NCI-H2196 (cell line): ENCODE data around the gene COL5A1.
"Not testable (repeated sequence)": the region's sequence is repeated elsewhere in the genome, so short reads cannot be mapped to it uniquely, and the experiment has no call there.

ENCODE experiments used
- DNase-seq: peaks from one replicate; lab custom pipeline; 2025; ENCODE audit not compliant: unreplicated experiment; lab: John Stamatoyannopoulos, UW

COL5A1 gene

DNA sequence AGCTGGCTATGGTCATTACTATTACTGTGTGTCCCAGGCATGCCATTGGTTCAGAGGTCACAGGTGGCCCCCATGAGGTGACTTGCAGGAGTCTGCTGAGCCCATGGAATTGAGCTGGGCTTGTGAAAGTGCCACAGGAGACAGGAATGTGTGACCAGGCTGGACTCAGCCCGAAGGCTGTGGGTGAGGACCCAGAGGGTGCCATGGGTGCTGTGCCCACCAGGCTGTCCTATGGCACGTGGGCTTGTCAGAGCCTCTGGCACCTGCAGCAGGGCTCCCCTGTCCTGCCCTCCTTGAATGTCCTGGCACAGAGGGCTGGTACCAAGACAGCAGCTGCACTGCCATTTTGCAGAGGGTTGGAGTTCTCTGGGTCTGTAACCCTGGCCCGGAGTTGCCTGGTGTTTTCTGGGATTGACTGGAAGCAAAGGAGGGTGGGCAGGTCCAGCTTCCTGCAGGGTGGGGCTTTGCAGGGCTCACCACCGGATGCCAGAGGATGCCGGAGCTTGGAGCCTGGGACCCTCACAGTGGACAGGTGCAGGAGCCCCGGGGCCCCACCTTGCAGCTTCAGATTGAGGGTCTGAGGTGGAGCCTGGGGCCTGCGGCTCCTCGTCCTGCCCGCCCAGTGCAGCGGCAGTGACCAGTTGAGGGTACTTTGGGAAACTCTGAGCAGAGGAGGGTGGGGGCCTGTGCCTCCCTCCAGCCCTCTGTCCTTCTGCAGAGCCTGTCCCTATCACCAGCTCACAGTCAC, 14.2 kb downstream of the COL5A1 start:
- DNase-seq = no peak

DNA sequence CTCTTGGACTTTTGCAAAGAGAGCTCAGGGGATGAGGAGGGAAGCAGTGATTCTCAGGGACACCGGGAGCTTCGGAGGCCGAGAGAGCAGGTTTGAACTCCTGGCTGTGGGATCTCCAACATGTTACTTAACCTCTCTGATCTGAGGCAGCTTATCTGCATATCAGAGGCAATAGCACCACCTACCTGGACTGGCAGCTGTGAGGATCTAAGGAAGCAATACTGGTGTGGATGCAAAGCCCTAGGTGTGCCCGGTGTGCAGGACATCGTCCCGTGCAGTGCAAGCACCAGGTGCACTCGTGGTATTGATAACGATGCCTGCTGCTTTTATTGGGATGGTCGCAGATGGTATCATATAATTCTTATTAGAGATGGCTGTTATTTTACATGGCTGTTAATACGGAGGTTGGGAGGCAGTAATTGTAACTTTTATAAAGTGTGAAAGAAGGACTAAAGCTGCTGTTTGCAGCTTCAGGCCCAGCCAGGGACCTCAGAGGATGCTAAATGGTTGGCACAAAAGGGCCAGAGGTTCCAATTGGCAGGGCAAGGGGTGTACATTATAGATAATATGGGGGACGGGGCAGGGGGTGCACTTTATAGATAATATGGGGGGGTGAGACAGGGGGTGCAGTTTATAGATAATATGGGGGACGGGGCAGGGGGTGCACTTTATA, 14.9 kb downstream of the COL5A1 start:
- no peak for DNase-seq

DNA sequence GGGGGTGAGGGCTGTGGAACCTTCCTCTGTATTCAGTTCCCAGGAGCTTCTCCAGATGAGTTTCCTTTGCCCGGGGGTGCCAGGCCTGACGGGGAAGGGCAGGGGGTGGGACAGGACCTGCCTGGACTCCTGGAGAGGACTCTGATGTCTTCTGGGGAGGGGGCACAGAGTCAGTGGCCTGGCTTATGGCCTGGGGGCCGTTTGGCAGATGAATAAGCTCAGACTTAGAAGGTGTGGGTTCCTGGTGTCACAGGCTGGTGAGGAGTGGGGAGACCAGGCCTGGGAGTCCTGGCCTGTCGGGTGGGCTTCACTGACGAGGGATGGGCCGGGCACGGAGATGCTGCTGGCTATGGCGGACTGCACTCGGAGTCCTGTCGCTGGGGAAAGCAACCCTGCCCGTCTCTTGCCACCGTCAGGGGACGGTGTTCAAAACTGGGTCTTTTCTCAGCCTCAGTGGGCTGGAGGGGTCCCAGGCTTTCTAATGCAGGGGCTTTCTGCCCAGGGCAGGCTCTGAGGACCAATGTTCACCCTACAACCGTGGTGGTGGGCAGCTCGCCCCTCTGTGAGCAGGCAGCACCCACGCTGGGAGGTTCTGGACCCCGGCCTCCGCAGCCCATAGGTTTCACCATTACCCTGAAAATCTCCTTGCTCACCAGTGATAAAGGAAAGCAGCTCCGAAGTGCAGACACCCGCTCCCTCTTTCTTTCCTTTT, 16.2 kb downstream of the COL5A1 start:
- no peak for DNase-seq

DNA sequence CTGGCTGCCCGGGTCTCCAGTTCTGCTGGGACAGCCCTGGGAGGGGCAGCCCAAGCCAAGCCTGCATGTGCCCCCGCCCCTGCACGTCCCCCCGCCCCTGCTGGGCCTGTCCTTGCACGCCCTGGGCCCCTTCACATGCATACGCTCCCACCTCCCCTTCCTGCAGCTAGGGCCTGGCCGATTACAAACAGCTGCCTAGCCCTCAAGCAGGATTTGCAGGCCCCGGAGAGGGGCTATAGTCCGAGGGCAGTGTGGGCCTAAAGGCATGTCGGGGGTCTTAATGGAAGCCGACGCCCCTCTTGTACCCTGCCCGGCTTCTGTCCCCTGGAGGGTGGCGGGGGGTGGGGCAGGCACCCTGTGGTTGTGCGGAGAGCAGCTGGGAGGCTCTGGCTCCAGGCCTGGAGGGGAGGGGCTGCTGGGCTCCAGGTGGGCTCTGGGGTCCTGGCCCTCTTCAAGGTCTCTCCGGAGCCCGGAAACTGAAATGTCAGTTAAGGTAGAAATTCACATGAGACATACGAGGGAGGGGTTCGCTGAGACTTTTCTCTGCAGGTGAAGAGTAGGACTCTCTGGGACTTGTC, 16.9 kb downstream of the COL5A1 start:
- DNase-seq = no peak

DNA sequence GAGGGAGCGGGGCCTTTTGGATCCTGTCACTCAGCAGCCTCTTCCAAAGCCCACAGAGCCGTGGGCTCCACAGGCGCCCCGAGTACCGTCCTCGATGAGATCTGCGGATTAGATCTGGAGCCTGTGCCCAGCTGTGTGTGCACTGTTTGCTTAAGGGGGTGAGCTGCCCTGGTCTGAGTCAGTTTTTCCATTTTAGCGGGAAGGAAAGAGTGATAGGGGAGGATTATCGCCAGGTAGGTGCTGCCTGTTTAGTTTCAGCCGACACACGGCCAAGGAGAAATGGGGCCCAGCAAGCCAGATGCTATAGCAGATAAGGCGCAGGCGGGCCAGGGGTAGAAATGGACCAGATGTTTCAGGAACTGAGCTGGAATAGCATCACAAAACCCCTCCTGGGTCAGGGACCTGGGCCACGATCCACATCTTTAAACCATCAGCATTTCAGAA, 18.1 kb downstream of the COL5A1 start:
- no peak for DNase-seq

DNA sequence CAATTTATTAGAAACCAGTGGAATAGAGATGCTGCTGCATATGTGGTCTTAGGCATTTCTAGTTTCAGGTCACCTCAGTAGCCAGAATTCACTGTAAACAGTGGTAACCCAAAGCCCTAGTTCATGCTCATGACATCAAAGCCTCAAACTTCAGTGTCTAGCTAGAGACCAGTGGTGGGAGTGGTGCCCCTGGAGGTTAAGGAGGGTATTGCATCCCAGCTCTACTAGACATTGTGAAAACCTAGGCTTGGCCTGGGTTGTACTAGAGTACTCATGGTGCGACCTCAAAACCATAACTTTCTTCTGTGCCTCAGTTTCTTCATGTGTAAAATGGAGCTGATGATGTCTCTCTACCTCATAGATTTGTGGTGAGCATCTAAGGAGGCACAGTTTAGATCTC, 18.8 kb downstream of the COL5A1 start:
- DNase-seq = no peak

DNA sequence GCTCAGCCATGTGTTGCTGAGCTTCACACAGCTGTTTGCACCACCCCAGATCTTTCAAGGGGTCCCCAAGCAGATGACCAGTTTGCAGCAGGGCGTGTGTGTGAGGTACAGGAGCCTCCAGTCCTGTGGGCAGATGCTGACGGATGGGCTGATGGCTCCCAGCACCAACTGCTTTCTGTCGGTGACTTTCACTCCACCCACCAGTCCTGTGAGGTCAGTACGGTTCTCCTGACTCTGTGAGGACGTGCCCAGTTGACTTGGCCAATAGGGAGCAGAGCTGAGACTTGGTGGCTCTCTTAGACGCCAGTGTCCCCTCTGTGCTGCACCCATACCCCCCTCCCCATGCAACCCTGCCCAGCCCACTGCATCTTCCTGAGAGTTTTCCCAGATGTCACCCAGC, 19.7 kb downstream of the COL5A1 start:
- no peak for DNase-seq

DNA sequence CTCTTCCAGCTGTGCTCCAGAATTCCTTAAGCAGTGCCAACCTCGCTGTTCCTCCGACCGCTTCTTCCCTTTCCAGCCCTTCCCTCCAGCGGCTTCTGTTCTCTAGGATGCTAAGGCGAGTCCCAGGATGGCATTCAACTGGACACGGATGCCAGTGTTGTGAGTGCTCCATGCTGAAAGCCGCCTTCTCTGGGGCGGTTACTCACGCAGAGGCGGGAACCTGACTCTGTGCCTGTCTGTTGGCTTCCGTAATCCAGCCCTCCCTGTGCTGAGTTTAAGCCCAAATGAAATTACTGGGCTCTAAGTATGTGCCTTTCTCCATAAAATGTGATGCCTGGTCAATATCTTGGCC, 20.2 kb downstream of the COL5A1 start:
- DNase-seq = no peak

DNA sequence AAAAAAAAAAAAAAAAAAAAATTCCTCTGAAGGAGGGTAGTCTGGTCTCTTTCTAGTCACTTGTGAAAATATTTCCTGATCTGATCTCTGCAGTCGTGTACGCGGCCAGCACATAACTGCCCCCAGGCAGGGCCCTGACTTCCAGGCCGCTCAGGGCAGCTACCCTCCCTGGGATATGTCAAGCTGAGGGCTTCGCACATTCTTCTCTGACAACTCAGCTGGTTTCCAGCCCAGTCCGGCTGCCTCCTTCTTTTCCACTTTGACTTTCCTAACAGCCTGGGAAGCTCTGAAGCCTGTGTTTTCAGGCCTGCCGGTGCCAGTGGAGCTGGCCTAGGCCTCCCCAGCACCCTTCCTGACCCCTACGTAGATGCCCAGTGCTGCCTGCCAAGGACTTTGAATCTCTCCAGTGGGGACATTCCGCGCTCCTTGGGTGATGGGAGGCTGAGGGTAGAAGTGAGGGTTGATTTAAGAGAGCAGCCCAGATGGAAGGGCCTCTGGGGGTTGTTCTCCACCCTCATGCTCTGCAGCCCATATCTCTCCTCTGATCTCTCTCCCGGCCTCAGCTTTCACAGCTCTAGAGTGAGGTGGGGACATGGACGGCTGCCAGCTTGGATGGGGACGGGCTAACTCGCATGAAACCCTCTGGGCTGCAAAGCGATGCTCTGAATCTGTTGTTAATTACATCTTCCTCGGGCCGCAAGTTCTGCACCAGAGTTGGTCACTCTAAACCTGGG, 20.7 kb downstream of the COL5A1 start:
- no peak for DNase-seq

DNA sequence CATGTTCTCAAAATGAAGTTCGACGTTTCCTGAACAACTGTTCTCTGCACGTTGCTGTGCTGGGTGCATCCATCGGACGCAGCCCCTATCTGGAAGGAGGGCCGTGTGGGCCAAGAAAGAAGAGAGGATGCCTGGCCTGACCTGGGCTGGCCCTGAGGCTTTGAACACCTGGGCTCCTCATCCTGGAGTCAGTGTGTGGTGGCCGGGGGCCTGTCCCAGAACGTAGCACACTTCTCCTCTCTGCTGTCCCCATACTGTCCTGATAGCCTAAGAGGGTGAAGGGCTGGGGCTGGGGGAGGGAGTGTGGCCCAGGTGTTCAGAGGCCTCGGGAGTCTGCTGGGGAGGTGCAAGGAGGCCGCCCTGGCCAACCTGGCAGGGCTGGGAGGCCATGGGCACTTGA, 21.5 kb downstream of the COL5A1 start:
- no peak for DNase-seq

DNA sequence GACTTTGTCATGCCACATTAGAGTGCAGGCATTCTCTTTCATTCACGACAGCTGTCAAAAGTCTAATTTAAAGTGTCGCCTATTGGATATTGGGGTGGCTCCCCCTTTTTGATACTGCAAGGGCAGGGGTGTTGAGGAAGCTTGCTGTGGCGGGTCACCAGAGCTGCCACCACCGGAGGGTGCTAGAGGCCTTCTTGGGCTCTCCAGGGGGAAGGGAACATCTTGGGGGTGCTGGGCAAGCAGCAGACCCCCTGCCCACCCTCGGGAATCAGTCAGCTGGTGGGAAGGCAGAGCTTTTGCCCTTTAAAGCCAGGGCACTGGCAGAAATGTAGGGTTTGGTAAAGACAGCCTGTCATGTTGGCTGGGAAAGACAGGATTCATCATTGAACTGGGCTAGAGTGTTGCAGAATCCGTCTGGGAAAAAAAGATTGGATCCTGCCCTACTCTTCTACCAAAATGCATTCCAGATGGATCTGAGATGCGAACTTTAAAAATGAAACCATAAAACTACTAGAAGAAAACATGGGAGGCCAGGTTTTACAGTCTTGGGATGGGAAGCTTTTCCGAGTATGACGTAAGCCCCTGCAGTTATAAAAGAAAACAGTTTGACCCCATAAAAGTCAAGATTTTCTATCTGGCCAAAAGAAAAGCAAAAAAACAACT, 22.3 kb downstream of the COL5A1 start:
- DNase-seq = no peak

DNA sequence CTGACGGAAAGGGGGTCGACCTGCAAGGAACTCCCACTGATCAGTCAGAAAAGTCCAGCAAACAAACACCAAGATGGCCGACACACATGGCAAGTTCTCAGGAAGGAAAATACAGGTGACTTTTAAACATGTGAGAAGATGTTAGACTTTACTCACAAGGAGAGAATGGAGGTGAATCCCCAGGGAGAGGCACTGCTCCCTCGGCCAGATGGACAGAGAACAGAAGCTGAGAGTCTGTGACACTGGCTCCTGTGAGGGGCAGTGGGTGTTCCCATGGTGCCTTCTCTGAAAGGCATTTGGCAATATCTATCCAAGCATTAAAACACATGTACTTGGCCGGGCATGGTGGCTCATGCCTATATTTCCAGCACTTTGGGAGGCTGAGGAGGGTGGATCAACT, 22.8 kb downstream of the COL5A1 start:
- no peak for DNase-seq

DNA sequence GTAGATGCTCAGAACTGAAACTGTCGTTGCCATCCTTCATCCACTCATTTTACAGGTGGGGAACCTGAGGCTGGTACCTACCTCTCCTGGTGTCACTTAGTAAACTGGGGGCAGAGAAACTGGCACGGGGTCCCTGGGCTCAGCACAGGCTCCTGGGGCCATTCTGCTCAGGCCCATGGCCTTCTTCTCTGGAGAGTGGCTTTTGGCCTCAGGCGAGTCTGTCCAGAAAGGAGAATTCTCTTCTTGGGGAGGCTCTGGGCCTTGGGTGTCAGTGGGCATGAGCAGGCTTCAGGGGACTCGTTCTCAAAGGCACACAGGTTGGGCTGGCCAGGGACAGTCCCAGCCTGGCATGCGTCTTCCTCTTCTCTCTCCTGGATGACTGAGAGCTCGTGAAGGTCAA, 24.6 kb downstream of the COL5A1 start:
- no peak for DNase-seq

DNA sequence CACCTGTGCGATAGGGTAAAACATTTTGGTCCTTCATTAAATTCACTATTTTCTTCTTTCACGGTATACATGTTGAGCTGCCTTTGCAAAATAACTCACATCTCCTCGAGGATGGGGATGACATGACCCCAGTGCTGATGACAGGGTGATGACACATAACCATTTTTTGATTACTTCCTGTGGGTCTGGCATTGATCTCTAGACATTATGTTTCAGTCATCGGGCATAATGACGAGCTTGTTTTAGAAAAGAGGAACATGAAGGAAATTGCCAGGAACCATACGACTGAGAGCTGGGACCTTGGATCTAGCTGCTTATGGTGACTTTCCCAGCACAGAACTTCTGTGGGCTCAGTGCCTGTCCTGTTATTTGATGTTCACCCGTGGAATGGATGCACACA, 25.2 kb downstream of the COL5A1 start:
- no peak for DNase-seq

DNA sequence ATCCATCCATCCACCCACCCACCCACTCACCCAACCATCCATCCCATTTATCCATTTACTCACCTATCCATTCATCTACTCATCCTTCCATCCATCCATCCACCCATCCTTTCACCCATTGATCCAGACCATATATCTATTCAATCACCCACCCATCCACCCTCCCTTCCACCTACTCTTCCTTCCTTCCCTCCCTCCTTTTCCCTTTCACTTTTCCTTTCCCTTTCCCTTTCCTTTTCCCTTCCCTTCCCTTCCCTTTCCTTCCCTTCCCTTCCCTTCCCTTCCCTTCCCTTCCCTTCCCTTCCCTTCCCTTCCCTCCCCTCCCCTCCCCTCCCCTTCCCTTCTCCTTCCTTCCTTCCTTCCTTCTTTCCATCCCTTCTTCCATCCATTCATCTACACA, 27.4 kb downstream of the COL5A1 start:
- not testable (repeated sequence) for DNase-seq

DNA sequence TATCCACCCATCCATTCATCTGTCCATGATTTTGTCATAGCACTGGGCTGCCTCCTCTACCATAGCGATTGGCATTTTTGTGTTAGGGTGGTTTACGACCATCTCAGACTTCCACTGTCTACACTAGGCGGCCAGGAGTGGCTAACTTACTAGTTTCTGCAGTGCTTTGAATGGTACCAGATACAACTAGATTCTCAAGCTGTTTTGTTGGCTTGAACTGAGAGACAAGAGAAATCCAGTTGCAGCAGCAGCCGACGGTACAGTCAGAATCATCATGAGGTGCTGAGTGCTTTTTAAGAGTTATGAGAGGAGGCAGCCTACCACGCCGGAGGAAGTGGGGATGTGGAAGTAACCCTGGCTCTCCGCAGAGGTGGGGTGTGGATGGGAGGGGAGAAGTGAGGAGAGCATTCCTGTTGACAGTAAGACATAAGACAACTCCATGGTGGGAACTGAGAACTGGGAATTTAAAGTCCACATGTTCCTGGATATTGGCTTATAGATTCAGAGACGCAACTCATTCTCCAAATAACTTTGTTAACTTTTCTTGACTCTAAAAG, 27.9 kb downstream of the COL5A1 start:
- DNase-seq = no peak

DNA sequence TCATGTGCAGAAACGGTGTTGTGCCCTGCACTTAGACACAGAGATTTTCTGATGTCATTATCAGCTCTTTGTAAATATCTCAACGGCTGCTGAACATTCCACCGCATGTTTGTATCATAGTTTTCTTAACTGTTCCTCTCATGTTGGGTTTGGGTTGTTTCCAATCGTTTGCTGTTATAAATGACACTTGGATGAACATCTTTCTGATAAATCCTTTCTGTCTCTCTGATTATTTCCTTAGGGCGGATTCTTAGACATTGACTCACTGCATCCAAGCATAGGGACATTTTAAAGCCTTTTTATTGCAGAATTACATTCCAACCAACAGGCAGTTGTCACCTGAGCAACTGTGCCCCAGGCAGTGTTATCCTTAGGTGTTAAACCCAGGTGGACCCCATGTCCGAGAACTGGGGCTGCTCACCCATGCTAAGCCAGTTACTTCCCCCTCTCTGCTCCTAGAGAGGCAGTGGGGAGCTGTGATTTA, 28.5 kb downstream of the COL5A1 start:
- DNase-seq = no peak

DNA sequence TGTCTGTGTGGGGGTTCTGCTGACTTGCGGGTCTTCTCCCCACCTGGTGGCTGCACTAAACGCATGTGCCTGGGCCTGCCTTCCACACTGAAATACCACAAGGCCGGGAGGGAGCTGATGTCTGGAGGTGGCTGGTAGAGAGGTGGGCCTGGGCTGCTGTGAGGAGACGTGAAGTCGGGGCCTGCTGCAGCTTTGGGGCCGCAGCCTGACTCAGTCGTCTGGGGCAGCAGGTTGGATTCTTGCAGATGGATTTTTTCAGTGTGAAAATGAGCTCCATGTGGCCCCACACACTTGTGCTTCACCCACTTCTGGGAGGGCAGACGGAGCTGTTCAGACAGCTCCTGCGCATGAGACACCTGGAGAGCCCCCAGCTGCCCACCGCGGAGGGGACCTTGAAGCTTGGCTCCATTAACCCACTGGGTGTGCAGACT, 29.3 kb downstream of the COL5A1 start:
- DNase-seq = no peak

DNA sequence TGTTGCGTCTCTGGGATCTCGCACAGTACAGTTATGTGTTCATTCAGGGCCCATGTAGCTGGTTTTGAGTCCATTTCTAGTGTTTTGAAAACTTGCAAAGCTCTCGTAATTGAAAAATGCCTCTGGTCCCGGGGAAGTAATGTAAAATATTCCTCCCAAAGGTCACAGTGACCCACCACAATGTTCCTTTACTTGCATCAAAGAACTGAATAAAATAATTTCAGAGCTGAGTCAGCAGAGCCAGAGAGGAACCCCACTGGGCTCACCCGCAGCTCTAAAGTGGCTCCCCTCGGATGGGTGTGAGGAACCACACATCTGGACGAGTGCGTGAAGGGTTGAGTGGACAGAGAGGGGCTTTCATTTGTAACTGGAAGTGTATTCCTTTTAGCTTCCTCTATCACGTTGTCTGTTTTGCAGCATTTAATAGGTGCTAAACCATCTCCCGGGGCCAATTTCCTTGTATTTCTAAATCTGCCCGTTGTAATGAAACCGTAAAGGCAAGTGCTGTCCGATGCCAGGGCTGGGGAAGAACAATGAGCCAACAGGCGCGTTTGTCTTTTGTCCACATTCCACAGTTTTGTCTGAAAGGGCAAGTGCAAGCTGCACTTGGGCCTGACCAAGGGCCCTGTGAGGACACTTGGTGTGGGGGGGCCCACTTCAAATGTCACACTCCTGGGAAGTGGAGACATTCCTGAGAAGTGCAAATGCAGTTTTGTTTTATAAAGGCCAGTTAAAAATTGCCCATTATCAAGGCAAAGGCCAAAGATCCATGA, 29.9 kb downstream of the COL5A1 start:
- no peak for DNase-seq
